Mucosa of descending colon (tissue), 3 donors: ENCODE measurements around the gene VPS13D. TPM values are rescaled to one million over a fixed set of nuclear protein-coding genes. Genes with fewer than 3 reads are reported as not detected.

Experiments used
- ATAC-seq: fragments of 200-7000 bp; cut with Tn5 transposase; one replicate; pipeline ENCODE4 v1.9.1; 2020; ENCODE audit warnings: mild to moderate bottlenecking, moderate library complexity
- DNase-seq, 3 donors: peaks; one replicate each; pipeline ENCODE4 v3.0.0-alpha.2; 2020
- H3K36me3 ChIP-seq: fragments of 200-600 bp; one replicate; pipeline ENCODE4 v1.8.0; 2021; ENCODE audit warnings: low read depth, mild to moderate bottlenecking
- H3K4me1 ChIP-seq: fragments of 200-600 bp; one replicate; pipeline ENCODE4 v1.8.0; 2021; ENCODE audit warnings: low read depth, mild to moderate bottlenecking
- H3K4me3 ChIP-seq: fragments of 200-600 bp; one replicate; pipeline ENCODE4 v1.8.0; 2021; ENCODE audit warnings: mild to moderate bottlenecking
- H3K9me3 ChIP-seq: fragments of 200-600 bp; one replicate; pipeline ENCODE4 v1.8.0; 2021; ENCODE audit warnings: mild to moderate bottlenecking
- intact Hi-C, 2 donors: fragments of 100-400 bp; cut with DNase I in 1 of 2; cut with micrococcal nuclease in 1 of 2; formaldehyde crosslinking; loops; one replicate each; pipeline versions ENCODE4 v1.11.0 to v1.11.1; 2022; cut with DNase I, micrococcal nuclease
- total RNA-seq, 3 donors: library from RNA; stranded (reverse); fragmentation: NEBNext Ultra II Directional in 2 of 3; extraction: Animal tissue kit (Norgen Biotek cat#: 25700) in 2 of 3; gene quantifications; one replicate each; pipeline versions ENCODE4 v1.2.1 to v1.2.4, GENCODE V29; 2021 to 2023
- TF ChIP-seq, protein P1 (sequence below): fragments of 200-600 bp; IDR thresholded peaks from one replicate; pipeline ENCODE4 v1.8.0; 2022; ENCODE audit warnings: antibody characterized with exemption, mild to moderate bottlenecking
- donor health status: DM: no; HTN: no; CAD: no; lungs with moderate emphysema.
- donor health status: DM: no; HTN: no; CAD: no.
- donor health status: DM: no; HTN: yes; CAD: no.

VPS13D gene
- total RNA-seq, 3 donors from 2014 or later = 70.1 to 96.6 (median 96.6) TPM

DNA sequence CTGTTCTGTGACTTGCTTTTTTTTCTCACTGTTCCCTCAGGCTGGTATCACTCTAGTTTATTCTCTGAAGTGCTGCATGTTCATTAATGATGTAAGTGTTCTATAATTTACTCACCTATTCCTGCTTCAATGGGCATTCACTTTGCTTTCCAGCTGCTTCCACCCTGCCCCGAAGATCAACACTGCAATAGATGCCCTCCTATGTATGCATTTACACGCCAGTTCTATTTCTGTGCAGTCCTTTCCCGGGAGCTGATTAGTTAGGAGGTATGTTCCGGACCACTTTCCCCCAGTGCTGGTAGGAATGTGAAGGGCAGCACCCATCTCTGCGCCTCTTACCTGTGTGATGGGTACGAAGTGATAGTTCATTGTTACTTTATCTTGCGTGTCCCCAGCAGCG lies 284.8 kb downstream of the VPS13D start:
- H3K4me1 ChIP-seq = peaks cover 4% of the 10 kb centered on the region
- no peak for DNase-seq

DNA sequence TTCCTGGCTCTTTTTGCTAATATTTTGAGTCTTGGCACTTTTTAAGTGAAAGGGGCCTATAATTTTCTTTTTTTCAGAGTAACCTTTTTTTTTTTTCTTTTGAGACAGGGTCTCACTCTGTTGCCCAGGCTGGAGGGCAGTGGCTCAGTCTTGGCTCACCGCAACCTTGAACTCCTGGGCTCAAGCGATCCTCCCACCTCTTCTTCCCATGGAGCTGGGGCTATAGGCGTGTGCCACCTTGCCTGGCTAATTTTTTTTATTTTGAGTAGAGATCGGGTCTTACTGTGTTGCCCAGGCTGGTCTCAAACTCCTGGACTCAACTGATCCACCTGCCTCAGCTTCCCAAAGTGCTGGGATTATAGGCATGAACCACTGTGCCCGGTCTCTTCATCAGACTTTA lies 285.4 kb downstream of the VPS13D start:
- ATAC-seq (no peak), DNase-seq (no peak)
- TF ChIP-seq, protein P1, sequence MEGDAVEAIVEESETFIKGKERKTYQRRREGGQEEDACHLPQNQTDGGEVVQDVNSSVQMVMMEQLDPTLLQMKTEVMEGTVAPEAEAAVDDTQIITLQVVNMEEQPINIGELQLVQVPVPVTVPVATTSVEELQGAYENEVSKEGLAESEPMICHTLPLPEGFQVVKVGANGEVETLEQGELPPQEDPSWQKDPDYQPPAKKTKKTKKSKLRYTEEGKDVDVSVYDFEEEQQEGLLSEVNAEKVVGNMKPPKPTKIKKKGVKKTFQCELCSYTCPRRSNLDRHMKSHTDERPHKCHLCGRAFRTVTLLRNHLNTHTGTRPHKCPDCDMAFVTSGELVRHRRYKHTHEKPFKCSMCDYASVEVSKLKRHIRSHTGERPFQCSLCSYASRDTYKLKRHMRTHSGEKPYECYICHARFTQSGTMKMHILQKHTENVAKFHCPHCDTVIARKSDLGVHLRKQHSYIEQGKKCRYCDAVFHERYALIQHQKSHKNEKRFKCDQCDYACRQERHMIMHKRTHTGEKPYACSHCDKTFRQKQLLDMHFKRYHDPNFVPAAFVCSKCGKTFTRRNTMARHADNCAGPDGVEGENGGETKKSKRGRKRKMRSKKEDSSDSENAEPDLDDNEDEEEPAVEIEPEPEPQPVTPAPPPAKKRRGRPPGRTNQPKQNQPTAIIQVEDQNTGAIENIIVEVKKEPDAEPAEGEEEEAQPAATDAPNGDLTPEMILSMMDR = no peak
- peaks cover 4% of the 10 kb centered on the region for H3K4me1 ChIP-seq
- H3K36me3 ChIP-seq = no peaks in the 10 kb centered on the region
- intact Hi-C loops = no loop called here
- H3K4me3 ChIP-seq = no peak overlapping the region
- no peaks in the 10 kb centered on the region for H3K9me3 ChIP-seq

More for the DNA sequence above, 284.8 kb downstream of the VPS13D start:
- intact Hi-C loops = no loop called here
- Histone ChIP-seq H3K9me3 (no peaks in the 10 kb centered on the region), H3K4me3 (no peak overlapping the region), H3K36me3 (no peaks in the 10 kb centered on the region)
- ATAC-seq = no peak
- TF ChIP-seq, protein P1 = no peak

DNA sequence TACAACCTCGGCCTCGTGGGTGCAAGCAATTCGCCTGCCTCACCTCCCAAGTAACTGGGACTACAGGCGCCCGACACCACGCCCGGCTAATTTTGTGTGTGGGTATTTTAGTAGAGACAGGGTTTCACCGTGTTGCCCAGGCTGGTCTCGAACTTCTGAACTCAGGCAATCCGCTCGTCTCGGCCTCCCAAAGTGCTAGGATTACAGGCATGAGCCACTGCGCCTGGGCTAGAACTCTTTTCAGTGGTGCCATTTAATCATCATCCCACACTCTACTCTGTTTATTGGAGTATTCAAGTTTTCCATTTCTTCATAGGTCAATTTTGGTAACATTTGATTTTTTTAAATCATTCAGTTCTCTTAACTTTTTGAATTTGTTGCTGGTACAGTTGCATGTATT lies 286.9 kb downstream of the VPS13D start:
- intact Hi-C loops = no loop called here
- DNase-seq (no peak), ATAC-seq (no peak)
- no peaks in the 10 kb centered on the region for H3K9me3 ChIP-seq
- TF ChIP-seq, protein P1 = no peak
- H3K36me3 ChIP-seq = no peaks in the 10 kb centered on the region
- peaks cover 4% of the 10 kb centered on the region for H3K4me1 ChIP-seq
- H3K4me3 ChIP-seq = no peak overlapping the region

DNA sequence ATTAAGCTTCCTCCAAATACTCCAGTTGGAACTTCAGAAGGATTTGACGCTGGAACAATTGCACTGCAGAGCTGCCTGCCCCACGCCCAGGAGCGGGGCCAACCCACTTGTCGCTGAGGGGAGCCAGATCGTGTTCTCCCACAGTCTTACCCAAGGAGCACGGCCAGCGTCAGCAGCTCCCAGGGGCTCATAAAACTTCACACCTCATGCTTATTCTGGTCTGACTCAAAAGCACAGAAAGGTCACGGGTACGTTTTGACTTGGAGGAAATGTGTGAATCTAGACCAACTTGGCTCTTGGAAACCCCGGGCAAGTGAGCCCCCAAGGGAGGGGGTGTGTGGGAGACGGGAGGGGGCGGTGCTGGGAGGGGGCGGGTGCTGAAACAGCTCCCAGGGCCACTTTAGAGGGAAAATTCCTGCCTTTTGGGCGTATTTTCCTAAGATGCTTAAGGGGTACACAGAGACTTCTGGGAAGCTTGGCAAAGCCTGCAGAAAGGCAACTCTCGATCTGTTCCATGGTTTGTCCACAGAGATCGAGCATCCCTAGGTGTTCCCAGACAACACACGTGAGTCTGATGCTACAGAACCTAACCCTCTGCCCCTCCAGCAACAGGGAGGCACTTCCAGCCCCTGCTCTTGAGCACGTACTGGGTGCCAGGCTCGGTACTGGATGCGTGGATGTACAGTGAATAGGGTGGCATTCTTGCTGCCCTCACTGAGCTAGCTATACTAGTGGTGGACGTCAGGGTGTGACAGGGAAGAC lies 289.3 kb downstream of the VPS13D start:
- intact Hi-C loops = no loop called here
- peak; percentile 45 to 74 (median 64) for DNase-seq
- H3K9me3 ChIP-seq = no peaks in the 10 kb centered on the region
- TF ChIP-seq, protein P1 = no peak
- peaks cover 4% of the 10 kb centered on the region for H3K4me1 ChIP-seq
- no peak overlapping the region for H3K4me3 ChIP-seq
- no peaks in the 10 kb centered on the region for H3K36me3 ChIP-seq
- ATAC-seq = peak; percentile 88

DNA sequence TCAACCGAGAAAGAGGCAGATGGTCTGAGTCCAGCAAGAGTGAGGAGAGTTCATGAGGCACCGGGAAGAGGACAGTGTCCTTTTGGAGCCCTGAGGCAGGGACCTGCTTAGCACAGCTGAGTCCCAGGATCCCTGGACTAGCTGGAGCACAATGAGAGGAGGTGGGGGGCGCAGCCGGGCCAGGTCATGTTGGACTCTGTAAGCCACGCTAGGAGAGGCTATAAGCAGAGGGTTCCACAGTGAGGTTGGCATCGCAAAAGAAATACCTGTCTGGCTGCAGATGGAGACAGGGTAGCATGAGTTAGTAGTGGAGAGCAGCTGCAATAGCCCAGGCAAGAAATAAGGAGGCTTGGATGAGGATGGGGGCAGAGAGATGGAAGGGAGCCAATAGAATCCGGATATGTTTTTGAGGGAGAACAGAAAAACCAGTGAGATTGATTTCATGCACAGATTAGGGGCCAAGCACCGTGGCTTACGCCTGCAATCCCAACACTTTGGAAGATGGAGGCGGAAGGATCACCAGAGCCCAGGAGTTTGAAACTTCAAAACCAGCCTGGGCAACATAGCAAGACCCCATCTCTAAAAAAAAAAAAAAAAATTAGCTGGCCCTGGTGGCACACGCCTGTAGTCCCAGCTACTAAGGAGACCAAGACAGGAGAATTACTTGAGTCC lies 290.0 kb downstream of the VPS13D start:
- Histone ChIP-seq H3K4me1 (peaks cover 4% of the 10 kb centered on the region), H3K9me3 (no peaks in the 10 kb centered on the region), H3K36me3 (no peaks in the 10 kb centered on the region), H3K4me3 (no peak overlapping the region)
- DNase-seq (no peak), ATAC-seq (no peak)
- TF ChIP-seq, protein P1 = no peak
- intact Hi-C loops = no loop called here
